GM18870 (cell line): ENCODE measurements around the gene POLE.

Source experiments
- ATAC-seq: cut with Tn5 transposase; IDR thresholded peaks from one replicate; pipeline ENCODE4 v1.9.1; 2021; ENCODE audit warnings: moderate library complexity; ENCODE audit not compliant: unreplicated experiment

POLE gene

GRCh38 chr12:132633901-132634300 lies 53.2 kb downstream of the POLE start:
- no peak for ATAC-seq

DNA sequence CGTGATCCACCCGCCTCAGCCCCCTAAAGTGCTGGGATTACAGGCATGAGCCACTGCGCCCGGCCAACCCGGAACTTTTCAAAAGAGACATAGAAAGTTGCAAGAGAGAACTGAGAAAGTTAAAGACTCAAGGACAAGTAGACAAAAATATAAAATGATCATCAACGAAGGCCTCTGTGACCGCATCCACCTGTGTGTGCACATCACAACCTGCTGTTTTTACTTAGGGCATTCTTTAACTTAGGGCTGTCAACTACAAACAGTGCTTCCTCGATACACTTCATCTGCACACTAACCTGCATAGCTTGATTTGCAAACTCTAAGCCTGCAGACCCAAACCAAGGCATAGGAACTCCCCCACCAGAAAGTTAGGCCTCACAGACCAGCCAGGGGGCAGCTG lies 53.7 kb downstream of the POLE start:
- no peak for ATAC-seq

- no peak for ATAC-seq
These were observed 54.5 kb downstream of the POLE start for GRCh38 chr12:132632521-132633228.

- no peak for ATAC-seq
These were observed 55.5 kb downstream of the POLE start for GRCh38 chr12:132631666-132632065.

- ATAC-seq, result no peak
These were observed 56.5 kb downstream of the POLE start for GRCh38 chr12:132630672-132631071.

DNA sequence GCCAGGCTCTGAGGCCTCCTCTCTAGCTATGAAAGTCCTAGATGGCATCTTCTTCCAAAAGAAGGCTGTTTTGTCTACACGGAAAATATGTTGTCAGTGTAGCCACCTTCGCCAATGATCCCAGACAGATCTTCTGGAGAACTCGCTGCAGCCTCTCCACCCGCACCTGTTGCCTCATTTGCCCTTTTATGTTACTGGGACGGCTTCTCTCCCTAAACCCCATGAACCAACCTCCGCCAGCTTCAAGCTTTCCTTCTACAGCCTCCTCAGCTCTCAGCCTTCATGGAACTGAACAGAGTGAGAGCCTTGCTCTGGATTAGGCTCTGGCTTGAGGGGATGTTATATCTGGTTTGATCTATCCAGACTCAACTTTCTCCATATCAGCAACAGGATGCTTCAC lies 57.8 kb downstream of the POLE start:
- ATAC-seq, result no peak

GRCh38 chr12:132625731-132626430 lies 61.3 kb downstream of the POLE start:
- no peak for ATAC-seq

- no peak for ATAC-seq
These were observed 62.1 kb downstream of the POLE start for GRCh38 chr12:132624910-132625630.

DNA sequence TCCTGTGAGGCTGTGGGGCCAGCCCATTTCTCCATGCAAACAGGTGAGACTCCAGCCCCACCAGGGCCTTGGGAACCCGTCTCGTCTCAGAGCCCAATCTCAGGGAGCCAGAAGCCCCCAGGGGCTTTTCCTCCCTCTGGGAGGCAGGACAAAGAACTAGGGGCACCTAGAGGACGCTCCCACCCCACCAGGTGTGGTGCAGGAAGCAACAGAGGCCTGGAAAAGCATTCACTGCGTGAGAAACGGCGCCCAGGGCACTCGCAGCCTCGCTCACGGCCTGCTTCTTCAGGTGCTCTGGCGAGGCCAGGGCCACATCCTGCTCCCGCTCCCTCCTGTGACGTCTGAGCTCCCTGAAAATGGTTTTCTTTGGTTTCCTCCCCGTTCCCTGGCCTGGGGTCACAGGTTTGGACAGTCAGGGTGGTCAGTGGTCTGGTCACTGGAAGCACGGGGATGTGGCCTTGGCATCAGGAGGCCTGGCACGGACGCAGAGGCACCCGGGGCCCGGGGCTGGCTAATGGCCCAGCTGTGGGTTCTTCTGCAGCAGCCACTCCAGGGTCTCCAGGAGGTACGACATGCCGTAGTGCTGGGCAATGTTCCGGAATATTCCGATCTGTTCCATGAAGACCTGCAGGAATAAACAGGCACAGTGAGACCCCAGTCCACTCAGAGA lies 62.8 kb downstream of the POLE start:
- no peak for ATAC-seq

- no peak for ATAC-seq
These were observed 63.9 kb downstream of the POLE start for GRCh38 chr12:132623072-132623869.

- ATAC-seq, result no peak
These were observed 64.6 kb downstream of the POLE start for GRCh38 chr12:132622437-132623071.

DNA sequence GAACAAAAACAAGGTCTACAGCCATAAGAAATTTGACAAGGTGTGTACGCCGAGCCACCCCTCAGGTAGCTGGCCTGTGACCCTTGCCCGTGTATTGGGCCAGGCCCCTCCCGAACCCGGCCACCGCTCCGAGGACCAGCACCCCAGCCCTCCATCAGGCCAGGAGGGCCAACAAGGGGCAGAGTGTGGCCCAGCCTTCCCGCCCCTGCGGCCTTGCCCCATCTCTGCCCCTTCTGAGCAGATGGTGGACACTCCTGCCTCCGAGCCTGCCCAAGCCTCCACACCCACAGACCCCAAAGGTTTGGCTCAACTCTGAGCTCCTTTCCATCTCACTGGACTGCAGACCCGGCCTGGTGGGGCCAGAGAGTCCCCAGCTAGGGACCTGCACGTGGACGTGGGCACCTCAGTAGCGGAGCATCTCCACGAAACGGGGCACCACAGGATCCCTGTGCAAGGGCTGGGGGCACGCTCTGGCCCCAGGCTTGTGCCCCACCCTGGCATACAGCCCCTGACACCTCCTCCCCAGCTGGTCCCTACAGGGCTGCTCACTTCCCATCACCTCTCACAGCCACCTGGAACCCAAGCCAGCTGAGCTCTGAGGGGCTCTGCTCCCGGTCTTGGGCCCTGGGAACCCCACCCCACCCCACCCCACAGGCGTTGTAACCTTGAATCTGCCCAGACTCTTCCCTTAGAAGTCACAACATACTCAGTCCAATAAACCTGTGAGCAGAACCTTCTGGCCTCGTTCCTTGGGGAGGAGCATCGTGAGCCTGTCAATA lies 65.3 kb downstream of the POLE start:
- ATAC-seq, result no peak

DNA sequence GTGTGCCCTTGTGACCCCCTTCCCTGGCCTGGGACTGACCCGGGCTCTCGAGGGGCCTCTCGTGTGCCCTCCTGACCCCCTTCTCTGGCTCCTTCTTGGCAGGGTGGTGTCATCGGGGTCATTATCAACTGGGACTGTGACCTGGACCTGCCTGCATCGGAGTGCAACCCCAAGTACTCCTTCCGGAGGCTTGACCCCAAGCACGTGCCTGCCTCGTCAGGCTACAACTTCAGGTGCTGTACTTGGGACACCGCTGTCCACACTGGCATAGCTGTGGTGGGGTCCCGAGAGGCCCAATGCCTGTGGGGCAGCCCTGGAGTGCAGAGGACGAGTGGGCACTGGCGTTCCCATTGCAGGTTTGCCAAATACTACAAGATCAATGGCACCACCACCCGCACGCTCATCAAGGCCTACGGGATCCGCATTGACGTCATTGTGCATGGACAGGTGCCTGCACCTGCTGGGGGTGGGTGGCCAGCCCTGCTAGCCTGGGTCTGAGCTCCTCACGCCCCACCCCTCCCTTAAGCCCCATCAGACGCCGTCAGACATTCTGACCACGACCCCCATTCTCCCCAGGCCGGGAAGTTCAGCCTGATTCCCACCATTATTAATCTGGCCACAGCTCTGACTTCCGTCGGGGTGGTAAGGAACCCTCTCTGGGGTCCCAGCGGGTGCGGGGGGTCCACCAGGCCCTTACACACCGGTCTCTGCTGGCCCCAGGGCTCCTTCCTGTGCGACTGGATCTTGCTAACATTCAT lies 66.1 kb downstream of the POLE start:
- no peak for ATAC-seq

- ATAC-seq, result no peak
These were observed 66.8 kb downstream of the POLE start for GRCh38 chr12:132620113-132620898.

- ATAC-seq, result no peak
These were observed 67.6 kb downstream of the POLE start for GRCh38 chr12:132619386-132620112.

DNA sequence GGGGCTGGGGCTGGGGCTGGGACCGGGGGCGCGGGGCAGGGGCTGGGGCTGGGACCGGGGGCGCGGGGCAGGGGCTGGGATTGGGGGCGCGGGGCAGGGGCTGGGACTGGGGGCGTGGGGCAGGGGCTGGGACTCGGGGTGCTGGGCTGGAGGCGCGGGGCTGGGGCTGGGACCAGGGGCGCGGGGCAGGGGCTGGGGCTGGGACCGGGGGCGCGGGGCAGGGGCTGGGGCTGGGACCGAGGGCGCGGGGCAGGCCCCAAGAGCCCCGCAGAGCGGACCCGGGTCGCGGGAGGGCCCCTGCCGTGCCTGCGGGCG lies 68.1 kb downstream of the POLE start:
- ATAC-seq, result no peak

GRCh38 chr12:132618683-132619043 lies 68.5 kb downstream of the POLE start, which contains the start of gene P2RX2:
Gene P2RX2, plus strand, starts transcription at chr12:132618776. Its CDS starts 41 bp downstream, at chr12:132618817.
- no peak for ATAC-seq
